IMR-90 (cell line): ENCODE data around the gene PPARGC1A.

Experiments used
- CHD1 ChIP-seq: IDR thresholded peaks from 2 replicates; pipeline ENCODE4 v1.6.1; 2012; ENCODE audit warnings: low read depth, low read length, improper control_type of control experiment
- MAFK ChIP-seq: IDR thresholded peaks from 2 replicates; pipeline ENCODE4 v1.6.1; 2012; ENCODE audit warnings: low read depth, low read length, improper control_type of control experiment
- NFE2L2 ChIP-seq: fragments of 150-350 bp; IDR thresholded peaks from 2 replicates; pipeline ENCODE4 v1.6.1; 2016; ENCODE audit warnings: low read depth, mild to moderate bottlenecking, low read length
- POLR2A ChIP-seq: IDR thresholded peaks from 2 replicates; pipeline ENCODE4 v1.6.1; 2012; ENCODE audit warnings: mild to moderate bottlenecking, low read depth, low read length
- SMC3 ChIP-seq: fragments of 150-350 bp; IDR thresholded peaks from 2 replicates; pipeline ENCODE4 v1.6.1; 2016; ENCODE audit warnings: low read depth, mild to moderate bottlenecking, antibody characterized with exemption, low read length, moderate library complexity
- USF2 ChIP-seq: fragments of 150-350 bp; IDR thresholded peaks from 2 replicates; pipeline ENCODE4 v1.6.1; 2017; ENCODE audit warnings: mild to moderate bottlenecking, antibody characterized with exemption, low read length, low read depth
- TF ChIP-seq, protein P1 (sequence below): conservative IDR thresholded peaks from 2 replicates; pipeline ENCODE4 v1.5.1; 2012; ENCODE audit warnings: mild to moderate bottlenecking, low read depth, low read length, improper control_type of control experiment

DNA sequence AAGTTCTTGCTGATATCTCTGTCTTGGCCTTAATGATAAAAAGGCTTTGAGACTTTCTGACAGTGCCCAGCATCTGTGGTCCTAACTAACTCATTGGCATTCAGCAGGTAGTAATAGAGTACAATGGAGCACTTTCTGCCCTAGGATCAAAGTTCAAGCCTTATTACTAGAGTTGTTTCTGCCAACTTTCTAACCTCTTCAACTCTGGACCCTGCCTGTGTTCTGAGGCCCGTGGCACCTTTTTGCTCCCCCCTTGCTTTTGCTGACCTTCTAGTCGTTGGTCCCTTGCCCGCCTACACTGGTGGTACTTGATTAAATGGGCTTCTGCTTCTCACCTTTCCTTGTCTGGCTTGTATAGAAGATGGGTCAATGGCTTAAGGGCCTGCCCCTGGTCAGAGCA, 126.3 kb downstream of the PPARGC1A start:
- TF ChIP-seq, protein P1, sequence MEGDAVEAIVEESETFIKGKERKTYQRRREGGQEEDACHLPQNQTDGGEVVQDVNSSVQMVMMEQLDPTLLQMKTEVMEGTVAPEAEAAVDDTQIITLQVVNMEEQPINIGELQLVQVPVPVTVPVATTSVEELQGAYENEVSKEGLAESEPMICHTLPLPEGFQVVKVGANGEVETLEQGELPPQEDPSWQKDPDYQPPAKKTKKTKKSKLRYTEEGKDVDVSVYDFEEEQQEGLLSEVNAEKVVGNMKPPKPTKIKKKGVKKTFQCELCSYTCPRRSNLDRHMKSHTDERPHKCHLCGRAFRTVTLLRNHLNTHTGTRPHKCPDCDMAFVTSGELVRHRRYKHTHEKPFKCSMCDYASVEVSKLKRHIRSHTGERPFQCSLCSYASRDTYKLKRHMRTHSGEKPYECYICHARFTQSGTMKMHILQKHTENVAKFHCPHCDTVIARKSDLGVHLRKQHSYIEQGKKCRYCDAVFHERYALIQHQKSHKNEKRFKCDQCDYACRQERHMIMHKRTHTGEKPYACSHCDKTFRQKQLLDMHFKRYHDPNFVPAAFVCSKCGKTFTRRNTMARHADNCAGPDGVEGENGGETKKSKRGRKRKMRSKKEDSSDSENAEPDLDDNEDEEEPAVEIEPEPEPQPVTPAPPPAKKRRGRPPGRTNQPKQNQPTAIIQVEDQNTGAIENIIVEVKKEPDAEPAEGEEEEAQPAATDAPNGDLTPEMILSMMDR = no peak
- no peak for TF ChIP-seq POLR2A
- TF ChIP-seq USF2 = no peak
- no peak for TF ChIP-seq SMC3
- TF ChIP-seq MAFK = no peak
- no peak for TF ChIP-seq NFE2L2
- no peak for TF ChIP-seq CHD1
